ENCODE measurements around the gene ZNF407.
"Not testable (repeated sequence)": the region's sequence is repeated elsewhere in the genome, so short reads cannot be mapped to it uniquely, and the experiment has no call there.

ZNF407 gene

GRCh38 chr18:75088622-75089211 is 491.0 kb downstream of the ZNF407 start:
- DNase-seq, result no peak

GRCh38 chr18:75089748-75090327 is 492.2 kb downstream of the ZNF407 start:
- no peak for DNase-seq

GRCh38 chr18:75090336-75090735 is 492.7 kb downstream of the ZNF407 start:
- no peak for DNase-seq

GRCh38 chr18:75097491-75098225 is 500.0 kb downstream of the ZNF407 start:
- DNase-seq, result no peak

- DNase-seq, result no peak
These were observed 503.4 kb downstream of the ZNF407 start for GRCh38 chr18:75100832-75101630.

GRCh38 chr18:75101916-75102315 is 504.2 kb downstream of the ZNF407 start:
- DNase-seq, result no peak

GRCh38 chr18:75104029-75104428 is 506.4 kb downstream of the ZNF407 start:
- not testable (repeated sequence) for DNase-seq

GRCh38 chr18:75104483-75104882 is 506.8 kb downstream of the ZNF407 start:
- no peak for DNase-seq

- DNase-seq, result no peak
These were observed 508.0 kb downstream of the ZNF407 start for GRCh38 chr18:75105551-75106254.

- no peak for DNase-seq
These were observed 509.1 kb downstream of the ZNF407 start for GRCh38 chr18:75106746-75107145.

- DNase-seq, result no peak
These were observed 509.7 kb downstream of the ZNF407 start for GRCh38 chr18:75107196-75107930.

- DNase-seq, result no peak
These were observed 510.2 kb downstream of the ZNF407 start for GRCh38 chr18:75107931-75108276.

GRCh38 chr18:75108579-75109318 is 511.1 kb downstream of the ZNF407 start:
- no peak for DNase-seq

- no peak for DNase-seq
These were observed 511.6 kb downstream of the ZNF407 start for GRCh38 chr18:75109319-75109691.

GRCh38 chr18:75109819-75110218 is 512.1 kb downstream of the ZNF407 start:
- DNase-seq, result no peak

GRCh38 chr18:75110311-75110710 is 512.6 kb downstream of the ZNF407 start:
- DNase-seq, result no peak

- DNase-seq, result no peak
These were observed 513.3 kb downstream of the ZNF407 start for GRCh38 chr18:75110846-75111415.

GRCh38 chr18:75111760-75112159 is 514.1 kb downstream of the ZNF407 start:
- DNase-seq, result no peak

- no peak for DNase-seq
These were observed 514.8 kb downstream of the ZNF407 start for GRCh38 chr18:75112186-75113096.
